T-helper 1 cell treated with Interleukin-12 subunit alpha and Interleukin-12 subunit beta and Interleukin-4 antibody, amounts not matched to agents 30 μg/mL and 1 μg/mL, for 36 hours (primary cell): ENCODE measurements around the gene PASK.

ENCODE experiments used
- H3K27ac Mint-ChIP-seq: one replicate; pipeline ENCODE4 v1.8.0; 2021; ENCODE audit warnings: mild to moderate bottlenecking, mixed read lengths
- H3K27me3 Mint-ChIP-seq: one replicate; pipeline ENCODE4 v1.8.0; 2021; ENCODE audit warnings: low read depth, mixed read lengths
- H3K36me3 Mint-ChIP-seq: one replicate; pipeline ENCODE4 v1.8.0; 2021; ENCODE audit warnings: low read depth, mixed read lengths
- H3K4me1 Mint-ChIP-seq: one replicate; pipeline ENCODE4 v1.8.0; 2021; ENCODE audit warnings: low read depth, mixed read lengths
- H3K4me3 Mint-ChIP-seq: one replicate; pipeline ENCODE4 v1.8.0; 2021; ENCODE audit warnings: mild to moderate bottlenecking, moderate library complexity, mixed read lengths
- H3K9me3 Mint-ChIP-seq: one replicate; pipeline ENCODE4 v1.8.0; 2021; ENCODE audit warnings: mixed read lengths

The PASK gene

GRCh38 chr2:241160318-241160717 lies 11.0 kb upstream of the PASK start:
- H3K27ac Mint-ChIP-seq: no peak overlapping the region
- no peaks in the 10 kb centered on the region for H3K27me3 Mint-ChIP-seq
- no peak overlapping the region for H3K4me3 Mint-ChIP-seq
- peaks cover 33% of the 10 kb centered on the region for H3K36me3 Mint-ChIP-seq
- no peaks in the 10 kb centered on the region for H3K4me1 Mint-ChIP-seq
- H3K9me3 Mint-ChIP-seq: no peaks in the 10 kb centered on the region

- H3K27ac Mint-ChIP-seq: no peak overlapping the region
- no peaks in the 10 kb centered on the region for H3K9me3 Mint-ChIP-seq
- no peaks in the 10 kb centered on the region for H3K4me1 Mint-ChIP-seq
- H3K36me3 Mint-ChIP-seq: peaks cover 31% of the 10 kb centered on the region
- H3K4me3 Mint-ChIP-seq: no peak overlapping the region
- H3K27me3 Mint-ChIP-seq: no peaks in the 10 kb centered on the region
These were observed 9.8 kb upstream of the PASK start for GRCh38 chr2:241159116-241159515.

- H3K27ac Mint-ChIP-seq: no peak overlapping the region
- peaks cover 2% of the 10 kb centered on the region for H3K4me1 Mint-ChIP-seq
- peaks cover 32% of the 10 kb centered on the region for H3K36me3 Mint-ChIP-seq
- H3K9me3 Mint-ChIP-seq: no peaks in the 10 kb centered on the region
- no peak overlapping the region for H3K4me3 Mint-ChIP-seq
- no peaks in the 10 kb centered on the region for H3K27me3 Mint-ChIP-seq
These were observed 9.3 kb upstream of the PASK start for GRCh38 chr2:241158546-241158900.

- H3K36me3 Mint-ChIP-seq: peaks cover 34% of the 10 kb centered on the region
- no peak overlapping the region for H3K4me3 Mint-ChIP-seq
- H3K9me3 Mint-ChIP-seq: no peaks in the 10 kb centered on the region
- peaks cover 8% of the 10 kb centered on the region for H3K4me1 Mint-ChIP-seq
- H3K27ac Mint-ChIP-seq: no peak overlapping the region
- no peaks in the 10 kb centered on the region for H3K27me3 Mint-ChIP-seq
These were observed 8.7 kb upstream of the PASK start for GRCh38 chr2:241157841-241158545.

- Mint-ChIP-seq H3K36me3 (peaks cover 29% of the 10 kb centered on the region), H3K4me1 (peaks cover 14% of the 10 kb centered on the region), H3K9me3 (no peaks in the 10 kb centered on the region), H3K27me3 (no peaks in the 10 kb centered on the region), H3K27ac (no peak overlapping the region), H3K4me3 (no peak overlapping the region)
These were observed 7.7 kb upstream of the PASK start for GRCh38 chr2:241156971-241157441.

- H3K27ac Mint-ChIP-seq: no peak overlapping the region
- H3K4me1 Mint-ChIP-seq: peaks cover 24% of the 10 kb centered on the region
- H3K27me3 Mint-ChIP-seq: no peaks in the 10 kb centered on the region
- H3K36me3 Mint-ChIP-seq: peaks cover 27% of the 10 kb centered on the region
- H3K9me3 Mint-ChIP-seq: no peaks in the 10 kb centered on the region
- no peak overlapping the region for H3K4me3 Mint-ChIP-seq
These were observed 6.7 kb upstream of the PASK start for GRCh38 chr2:241155936-241156335.

- H3K27ac Mint-ChIP-seq: peak overlapping the region; percentile 34
- H3K27me3 Mint-ChIP-seq: no peaks in the 10 kb centered on the region
- H3K9me3 Mint-ChIP-seq: no peaks in the 10 kb centered on the region
- no peak overlapping the region for H3K4me3 Mint-ChIP-seq
- H3K4me1 Mint-ChIP-seq: peaks cover 28% of the 10 kb centered on the region
- H3K36me3 Mint-ChIP-seq: peaks cover 27% of the 10 kb centered on the region
These were observed 5.6 kb upstream of the PASK start for GRCh38 chr2:241154915-241155314.

GRCh38 chr2:241153616-241154015 lies 4.3 kb upstream of the PASK start:
- Mint-ChIP-seq H3K4me1 (peaks cover 29% of the 10 kb centered on the region), H3K36me3 (peaks cover 21% of the 10 kb centered on the region), H3K27me3 (no peaks in the 10 kb centered on the region), H3K4me3 (peak overlapping the region; percentile 44), H3K9me3 (no peaks in the 10 kb centered on the region), H3K27ac (peak overlapping the region; percentile 21)

- H3K27me3 Mint-ChIP-seq: no peaks in the 10 kb centered on the region
These were observed 2.8 kb upstream of the PASK start for GRCh38 chr2:241151934-241152660.

GRCh38 chr2:241150660-241151530 lies 1.6 kb upstream of the PASK start:
- Mint-ChIP-seq H3K27me3 (no peaks in the 10 kb centered on the region), H3K36me3 (peaks cover 13% of the 10 kb centered on the region), H3K4me3 (peak overlapping the region; percentile 99), H3K4me1 (peaks cover 43% of the 10 kb centered on the region), H3K9me3 (no peaks in the 10 kb centered on the region), H3K27ac (peak overlapping the region; percentile 78)

More at GRCh38 chr2:241151934-241152660, 2.8 kb upstream of the PASK start:
- Mint-ChIP-seq H3K4me1 (peaks cover 38% of the 10 kb centered on the region), H3K4me3 (peak overlapping the region; percentile 99), H3K9me3 (no peaks in the 10 kb centered on the region), H3K36me3 (peaks cover 13% of the 10 kb centered on the region), H3K27ac (no peak overlapping the region)

- Mint-ChIP-seq H3K27ac (peak within 1 kb of the TSS; percentile 85), H3K4me1 (peaks cover 43% of the 10 kb centered on the region), H3K4me3 (peak within 1 kb of the TSS; percentile 99), H3K36me3 (peaks cover 13% of the 10 kb centered on the region), H3K9me3 (no peaks in the 10 kb centered on the region), H3K27me3 (no peaks in the 10 kb centered on the region)
These were observed 820 bp upstream of the PASK start, which contains the start of gene PPP1R7 for GRCh38 chr2:241149925-241150659. PPP1R7 (plus strand) TSS chr2:241150467; CDS start chr2:241150496, 29 bp downstream.

GRCh38 chr2:241149675-241149924 lies 328 bp upstream of the PASK start:
- Mint-ChIP-seq H3K27ac (peak overlapping the region; percentile 82), H3K4me1 (peaks cover 43% of the 10 kb centered on the region), H3K4me3 (peak overlapping the region; percentile 99), H3K36me3 (peaks cover 10% of the 10 kb centered on the region), H3K27me3 (no peaks in the 10 kb centered on the region), H3K9me3 (no peaks in the 10 kb centered on the region)

GRCh38 chr2:241148239-241148638 lies 1.0 kb downstream of the PASK start:
- no peaks in the 10 kb centered on the region for H3K27me3 Mint-ChIP-seq
- no peaks in the 10 kb centered on the region for H3K9me3 Mint-ChIP-seq
- peak overlapping the region; percentile 87 for H3K27ac Mint-ChIP-seq
- H3K4me3 Mint-ChIP-seq: peak overlapping the region; percentile 98
- peaks cover 6% of the 10 kb centered on the region for H3K36me3 Mint-ChIP-seq
- H3K4me1 Mint-ChIP-seq: peaks cover 38% of the 10 kb centered on the region

- no peak overlapping the region for H3K27ac Mint-ChIP-seq
- peaks cover 33% of the 10 kb centered on the region for H3K4me1 Mint-ChIP-seq
- H3K27me3 Mint-ChIP-seq: no peaks in the 10 kb centered on the region
- no peaks in the 10 kb centered on the region for H3K9me3 Mint-ChIP-seq
- peaks cover 4% of the 10 kb centered on the region for H3K36me3 Mint-ChIP-seq
- peak overlapping the region; percentile 12 for H3K4me3 Mint-ChIP-seq
These were observed 1.9 kb downstream of the PASK start for GRCh38 chr2:241147336-241147735.
